Epithelial cell of proximal tubule (primary cell): ENCODE results near the gene TRPV4. TPM values are rescaled to one million over a fixed set of nuclear protein-coding genes. Genes with fewer than 3 reads are reported as not detected.

Experiments
- DNase-seq: peaks from one replicate; pipeline ENCODE4 v3.0.0-alpha.2; 2011; ENCODE audit warnings: low read depth
- H3K4me3 ChIP-seq: 2 replicates; pipeline ENCODE4 v1.5.1; 2011; ENCODE audit warnings: low read depth, mild to moderate bottlenecking, low read length
- CTCF ChIP-seq: conservative IDR thresholded peaks from 2 replicates; pipeline ENCODE4 v1.5.1; 2012; ENCODE audit warnings: low read depth, mild to moderate bottlenecking, low read length
- total RNA-seq: library from RNA; depleted of rRNA; stranded (reverse); fragments of >200 nt; gene quantifications from 2 replicates; pipeline ENCODE4 v1.2.3, GENCODE V29; 2015

Gene TRPV4
- total RNA-seq, 1 donor from 2014 or later: 2.2 TPM

GRCh38 chr12:109758426-109759420, 74.5 kb downstream of the TRPV4 start:
- no peak for TF ChIP-seq CTCF

GRCh38 chr12:109757671-109758265, 75.4 kb downstream of the TRPV4 start:
- no peak for TF ChIP-seq CTCF

More at GRCh38 chr12:109758426-109759420, 74.5 kb downstream of the TRPV4 start:
- no peak overlapping the region for H3K4me3 ChIP-seq
- no peak for DNase-seq

GRCh38 chr12:109756457-109756856, 76.7 kb downstream of the TRPV4 start:
- TF ChIP-seq CTCF: no peak
- no peak overlapping the region for H3K4me3 ChIP-seq
- no peak for DNase-seq

More at GRCh38 chr12:109757671-109758265, 75.4 kb downstream of the TRPV4 start:
- DNase-seq: no peak
- no peak overlapping the region for H3K4me3 ChIP-seq

GRCh38 chr12:109753959-109754358, 79.2 kb downstream of the TRPV4 start:
- no peak overlapping the region for H3K4me3 ChIP-seq
- no peak for TF ChIP-seq CTCF
- DNase-seq: no peak

GRCh38 chr12:109753054-109753401, 80.2 kb downstream of the TRPV4 start:
- TF ChIP-seq CTCF: no peak
- DNase-seq: no peak
- no peak overlapping the region for H3K4me3 ChIP-seq

- no peak for TF ChIP-seq CTCF
- no peak for DNase-seq
- no peak overlapping the region for H3K4me3 ChIP-seq
Measured at GRCh38 chr12:109752117-109753053, 80.8 kb downstream of the TRPV4 start.
